CD4-positive, alpha-beta T cell treated with Interleukin-4 for 4 hours (primary cell): ENCODE measurements around the gene KLHL17.

Experiments
- DNase-seq: peaks from one replicate; pipeline ENCODE4 v3.0.0-alpha.2; 2020

KLHL17 gene

DNA sequence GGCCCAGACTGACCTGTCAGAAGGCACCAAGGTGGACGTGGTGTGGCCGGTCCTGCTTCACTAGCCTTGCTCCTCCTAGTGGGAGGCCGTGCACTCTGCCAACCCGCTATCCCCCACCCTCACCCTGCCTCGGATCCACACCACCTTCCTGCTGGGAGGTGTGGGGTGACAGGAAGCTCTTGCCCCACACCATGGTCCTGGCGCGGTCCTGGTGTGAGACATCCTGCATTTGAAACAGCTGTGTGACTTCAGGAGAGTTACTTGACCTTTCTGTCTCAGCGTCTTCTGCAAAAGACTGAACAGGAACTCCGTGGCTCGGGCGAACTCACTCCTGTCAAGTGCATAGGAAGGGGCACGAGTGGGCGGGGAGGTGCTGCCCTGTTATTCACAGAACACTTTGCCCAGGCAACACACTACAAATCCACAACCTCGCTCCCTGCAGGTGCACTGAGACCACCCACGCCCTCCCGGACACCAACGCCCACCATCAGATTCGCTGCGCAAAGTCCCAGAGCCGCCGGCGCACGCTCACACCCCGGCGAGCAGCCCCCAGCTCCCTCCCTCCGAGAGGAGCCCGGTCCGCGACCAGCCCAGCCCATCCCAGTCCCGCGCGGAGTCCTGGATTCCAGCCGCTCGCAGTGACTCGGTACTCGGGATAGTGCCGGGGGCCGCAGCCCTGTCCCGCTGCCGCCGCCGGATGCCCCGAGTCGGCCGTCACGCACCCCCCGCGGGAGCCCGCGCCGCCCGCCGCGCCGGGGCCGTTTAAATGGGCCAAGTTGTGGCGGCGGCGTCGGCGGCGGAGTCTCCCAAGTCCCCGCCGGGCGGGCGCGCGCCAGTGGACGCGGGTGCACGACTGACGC, 37.0 kb upstream of the KLHL17 start, which contains the start of gene SAMD11:
SAMD11 (plus strand) TSS at position 793 of the 860 bp plus-strand sequence. CDS start 509 bp downstream, outside the sequence.
- DNase-seq = peak; percentile 61

DNA sequence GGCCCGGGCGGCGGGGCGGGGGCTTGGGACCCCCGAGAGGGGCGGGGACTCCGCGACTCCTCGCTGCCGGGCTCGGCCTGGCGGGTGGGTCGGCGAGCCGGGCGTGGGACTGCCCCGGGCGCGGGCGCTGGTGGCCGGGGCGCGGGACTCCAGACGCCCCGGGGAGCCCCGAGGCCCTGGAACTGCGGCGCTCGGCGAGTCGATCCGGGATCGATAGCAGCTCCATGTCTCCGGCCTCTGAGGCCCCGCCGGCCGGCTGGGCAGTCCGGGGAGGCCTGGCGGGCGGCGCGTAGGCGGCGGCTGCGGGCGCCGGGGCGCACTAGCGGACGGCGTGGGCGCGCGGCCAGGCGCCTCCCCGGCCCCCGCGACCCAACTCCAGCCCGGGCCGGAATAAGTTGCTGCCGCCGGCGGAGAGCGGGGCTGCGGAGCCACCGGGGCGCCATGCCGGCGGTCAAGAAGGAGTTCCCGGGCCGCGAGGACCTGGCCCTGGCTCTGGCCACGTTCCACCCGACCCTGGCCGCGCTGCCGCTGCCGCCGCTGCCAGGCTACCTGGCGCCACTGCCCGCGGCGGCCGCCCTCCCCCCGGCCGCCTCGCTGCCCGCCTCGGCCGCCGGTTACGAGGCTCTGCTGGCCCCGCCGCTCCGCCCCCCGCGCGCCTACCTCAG, 36.3 kb upstream of the KLHL17 start:
- DNase-seq = no peak

DNA sequence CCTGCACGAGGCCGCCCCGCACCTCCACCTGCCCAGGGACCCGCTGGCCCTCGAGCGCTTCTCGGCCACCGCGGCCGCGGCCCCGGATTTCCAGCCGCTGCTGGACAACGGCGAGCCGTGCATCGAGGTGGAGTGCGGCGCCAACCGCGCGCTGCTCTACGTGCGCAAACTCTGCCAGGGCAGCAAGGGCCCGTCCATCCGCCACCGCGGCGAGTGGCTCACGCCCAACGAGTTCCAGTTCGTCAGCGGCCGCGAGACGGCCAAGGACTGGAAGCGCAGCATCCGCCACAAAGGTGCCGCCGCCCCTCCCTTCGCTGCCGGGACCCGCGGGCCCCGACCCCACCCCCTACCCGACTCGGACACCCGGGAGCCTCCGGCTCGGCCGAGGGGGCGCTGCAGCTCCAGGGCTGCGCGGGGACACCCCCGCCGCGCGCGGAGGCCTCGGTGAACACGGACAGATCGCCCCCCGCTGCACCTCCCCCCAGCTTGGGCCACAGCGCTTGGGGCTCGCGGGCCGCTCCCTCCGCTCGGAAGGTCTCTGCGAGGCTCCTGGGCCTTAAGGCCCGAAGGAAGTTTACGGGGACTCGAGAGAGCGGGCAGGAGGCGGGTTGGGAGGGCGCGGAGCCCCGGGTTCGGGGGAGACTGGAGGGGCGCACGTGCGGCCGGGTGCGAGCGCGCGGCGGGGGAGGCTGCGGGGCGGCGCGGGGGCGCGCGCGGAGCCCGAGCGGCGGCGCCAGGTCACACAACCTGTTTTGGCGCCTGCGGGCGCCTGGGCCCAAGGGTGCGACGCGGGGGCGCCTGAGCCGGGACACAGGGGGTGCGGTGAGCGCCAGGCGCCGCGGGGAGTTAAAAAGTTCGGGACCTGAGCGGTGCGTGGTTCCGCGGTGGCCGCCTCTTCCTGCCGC, 35.5 kb upstream of the KLHL17 start:
- DNase-seq = no peak

DNA sequence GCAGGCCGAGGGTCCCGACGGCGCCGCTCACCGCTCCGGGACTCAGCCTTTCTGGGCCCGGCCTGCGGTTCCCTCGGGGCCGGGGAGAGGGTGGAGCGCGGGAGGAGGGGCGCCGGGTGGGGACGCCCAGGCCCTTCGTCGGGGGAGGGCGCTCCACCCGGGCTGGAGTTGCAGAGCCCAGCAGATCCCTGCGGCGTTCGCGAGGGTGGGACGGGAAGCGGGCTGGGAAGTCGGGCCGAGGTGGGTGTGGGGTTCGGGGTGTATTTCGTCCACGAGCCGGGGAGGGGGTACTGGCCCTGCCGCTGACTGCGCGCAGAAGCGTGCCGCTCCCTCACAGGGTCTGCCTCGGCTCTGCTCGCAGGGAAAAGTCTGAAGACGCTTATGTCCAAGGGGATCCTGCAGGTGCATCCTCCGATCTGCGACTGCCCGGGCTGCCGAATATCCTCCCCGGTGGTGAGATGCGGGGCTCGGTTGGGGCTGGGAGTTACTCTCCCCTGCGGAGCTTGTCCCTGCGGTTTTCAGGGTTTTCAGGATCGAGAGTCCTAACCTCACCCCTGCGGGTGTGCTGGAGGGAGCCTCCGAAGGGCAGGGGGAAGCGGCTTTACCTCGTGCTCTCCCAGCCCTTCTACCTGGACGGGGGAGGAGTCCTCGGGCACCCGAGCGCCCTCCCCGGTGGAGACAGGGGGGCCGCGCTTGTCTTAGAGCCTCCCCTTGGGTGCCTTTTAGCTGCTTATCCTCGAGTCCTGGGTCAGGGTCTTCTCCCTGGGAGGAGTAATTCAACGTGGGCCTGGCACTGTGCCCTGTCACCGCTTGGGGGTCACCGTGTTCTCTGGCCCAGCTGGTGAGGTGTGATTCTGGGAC, 34.6 kb upstream of the KLHL17 start:
- DNase-seq = no peak

DNA sequence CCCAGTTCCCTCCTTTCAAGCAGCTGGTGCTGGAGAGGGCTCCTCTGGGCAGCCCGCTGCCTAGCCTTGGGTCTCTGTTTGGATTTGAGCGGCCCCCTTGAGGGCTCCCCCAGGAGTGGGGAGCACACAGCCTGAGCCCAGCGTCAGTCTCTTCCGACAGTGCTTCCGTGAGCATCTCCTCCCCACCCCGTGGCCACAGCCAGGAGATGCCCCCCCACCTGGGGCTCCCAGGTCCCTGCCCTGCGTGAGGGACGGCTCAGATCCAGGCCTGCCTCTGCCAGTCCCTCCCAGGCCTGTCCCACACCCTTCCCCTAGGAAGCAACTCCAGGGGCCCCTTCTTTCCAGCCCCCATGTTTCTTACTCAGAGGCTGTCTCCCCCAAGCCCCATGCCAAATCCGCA, 33.1 kb upstream of the KLHL17 start:
- no peak for DNase-seq

DNA sequence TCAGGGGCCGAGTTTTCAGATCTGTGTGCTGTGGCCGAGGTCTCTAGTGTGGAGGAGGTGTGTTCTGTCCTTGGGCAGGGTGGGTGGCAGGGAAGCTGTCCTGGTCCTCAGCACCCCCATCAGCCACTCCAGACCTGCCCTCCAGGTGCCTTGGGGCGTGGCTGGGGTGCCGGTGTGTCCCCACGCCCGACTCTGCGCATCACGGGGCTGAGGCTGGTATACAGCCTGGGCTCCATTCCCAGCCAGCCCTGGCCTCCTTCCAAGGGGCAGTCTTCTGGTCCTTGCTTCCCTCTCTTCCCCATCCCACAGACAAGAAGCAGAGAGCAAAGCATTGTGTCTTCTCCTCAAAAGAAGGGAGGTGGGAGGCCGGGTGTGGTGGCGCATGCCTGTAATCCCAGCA, 32.6 kb upstream of the KLHL17 start:
- DNase-seq = no peak

DNA sequence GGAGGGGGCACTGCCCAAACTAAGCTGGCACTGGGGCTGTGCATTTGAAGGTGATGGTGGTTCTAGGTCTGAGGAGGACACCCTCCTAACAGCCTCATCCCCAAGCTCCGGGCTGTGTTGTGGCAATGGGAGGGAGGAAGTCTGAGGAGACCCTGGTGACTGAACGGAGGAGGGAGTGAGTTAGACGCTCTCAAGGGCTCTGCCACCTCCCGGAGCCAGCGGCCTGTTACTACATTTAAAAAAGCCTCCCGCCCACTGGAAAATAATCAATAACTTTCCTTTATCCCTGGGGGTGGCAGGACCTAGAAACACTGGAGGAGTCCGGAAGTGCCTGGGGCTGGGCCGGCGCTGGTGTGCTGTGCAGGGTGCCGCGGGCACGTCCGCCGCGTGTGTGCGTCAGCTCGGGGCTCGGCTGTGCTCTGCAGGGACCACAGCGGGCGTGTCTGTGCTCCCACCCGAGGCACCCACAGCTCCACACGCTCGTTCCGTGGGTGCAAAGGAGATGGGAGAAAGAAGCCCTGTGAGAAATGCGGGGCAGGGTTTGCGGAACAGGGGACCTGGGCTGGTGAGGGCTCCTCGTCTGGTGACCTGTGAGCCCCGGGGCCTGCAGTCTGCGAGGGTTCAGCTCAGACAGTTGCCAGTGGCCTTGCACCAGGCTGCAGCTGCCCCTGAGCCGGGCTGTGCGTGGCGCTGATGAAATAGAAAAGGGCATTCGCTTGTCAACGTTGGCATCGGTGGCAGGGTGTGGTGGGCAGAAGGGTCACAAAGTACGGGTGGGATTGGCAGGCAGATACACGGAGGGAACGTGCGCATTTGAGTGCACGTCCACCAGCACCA, 31.3 kb upstream of the KLHL17 start:
- DNase-seq = no peak

DNA sequence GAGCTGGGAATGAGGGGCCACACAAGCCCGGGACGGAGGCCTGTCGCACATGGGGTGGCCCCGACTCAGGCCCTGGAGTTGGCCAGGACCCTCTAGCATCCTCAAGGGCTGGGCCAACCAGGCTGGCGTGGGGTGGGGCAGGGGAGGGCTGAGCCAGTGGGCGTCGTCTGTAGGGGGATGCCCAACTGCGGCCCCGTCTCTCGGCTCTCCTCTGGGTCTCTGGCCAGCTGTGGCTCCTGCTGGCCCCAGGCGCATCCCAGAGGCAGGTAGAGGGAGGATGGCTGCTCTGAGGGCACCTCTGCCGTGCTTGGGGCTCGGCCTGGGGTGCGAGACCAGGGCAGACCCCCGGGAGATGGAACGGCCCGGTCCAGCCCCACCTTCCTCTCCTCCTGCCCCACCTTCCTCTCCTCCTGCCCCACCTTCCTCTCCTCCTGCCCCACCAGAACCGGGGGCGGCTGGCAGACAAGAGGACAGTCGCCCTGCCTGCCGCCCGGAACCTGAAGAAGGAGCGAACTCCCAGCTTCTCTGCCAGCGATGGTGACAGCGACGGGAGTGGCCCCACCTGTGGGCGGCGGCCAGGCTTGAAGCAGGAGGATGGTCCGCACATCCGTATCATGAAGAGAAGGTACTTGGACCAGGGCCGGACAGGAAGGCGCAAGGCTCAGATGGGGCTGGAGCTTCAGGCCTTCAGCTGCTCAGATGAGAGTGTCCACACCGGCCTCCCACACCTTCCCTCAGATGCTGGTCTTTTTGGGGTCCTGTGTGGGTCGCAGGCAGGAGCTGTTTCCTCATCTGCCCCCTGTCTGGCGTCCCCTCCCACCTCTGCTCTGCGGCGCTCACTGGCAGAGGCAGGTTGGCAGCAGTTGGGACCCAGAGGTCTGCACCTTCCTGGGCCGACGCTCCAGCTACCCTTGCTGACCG, 30.4 kb upstream of the KLHL17 start:
- DNase-seq = no peak

DNA sequence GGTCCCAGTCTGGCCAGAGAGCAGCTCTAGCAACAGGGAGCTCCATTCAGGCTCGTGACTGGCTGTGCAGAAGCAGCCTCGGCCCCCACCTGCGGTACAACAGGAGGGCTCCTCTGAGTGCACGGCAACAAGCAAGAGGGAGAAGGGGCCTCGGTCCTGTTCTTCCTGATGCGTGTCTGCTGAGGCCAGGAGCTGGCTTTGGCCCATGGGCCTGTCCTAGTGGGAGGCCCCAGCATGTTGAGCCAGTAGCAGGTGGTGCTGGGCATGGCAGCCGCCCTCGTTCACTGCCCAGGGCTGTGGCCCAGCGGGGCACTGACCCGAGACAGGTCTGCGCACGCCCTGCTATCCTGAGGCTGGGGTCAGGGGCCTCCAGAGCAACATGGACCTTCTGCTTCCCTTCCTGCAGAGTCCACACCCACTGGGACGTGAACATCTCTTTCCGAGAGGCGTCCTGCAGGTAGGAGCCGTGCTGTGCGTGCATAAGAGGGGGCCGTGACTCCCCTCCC, 29.7 kb upstream of the KLHL17 start:
- no peak for DNase-seq

DNA sequence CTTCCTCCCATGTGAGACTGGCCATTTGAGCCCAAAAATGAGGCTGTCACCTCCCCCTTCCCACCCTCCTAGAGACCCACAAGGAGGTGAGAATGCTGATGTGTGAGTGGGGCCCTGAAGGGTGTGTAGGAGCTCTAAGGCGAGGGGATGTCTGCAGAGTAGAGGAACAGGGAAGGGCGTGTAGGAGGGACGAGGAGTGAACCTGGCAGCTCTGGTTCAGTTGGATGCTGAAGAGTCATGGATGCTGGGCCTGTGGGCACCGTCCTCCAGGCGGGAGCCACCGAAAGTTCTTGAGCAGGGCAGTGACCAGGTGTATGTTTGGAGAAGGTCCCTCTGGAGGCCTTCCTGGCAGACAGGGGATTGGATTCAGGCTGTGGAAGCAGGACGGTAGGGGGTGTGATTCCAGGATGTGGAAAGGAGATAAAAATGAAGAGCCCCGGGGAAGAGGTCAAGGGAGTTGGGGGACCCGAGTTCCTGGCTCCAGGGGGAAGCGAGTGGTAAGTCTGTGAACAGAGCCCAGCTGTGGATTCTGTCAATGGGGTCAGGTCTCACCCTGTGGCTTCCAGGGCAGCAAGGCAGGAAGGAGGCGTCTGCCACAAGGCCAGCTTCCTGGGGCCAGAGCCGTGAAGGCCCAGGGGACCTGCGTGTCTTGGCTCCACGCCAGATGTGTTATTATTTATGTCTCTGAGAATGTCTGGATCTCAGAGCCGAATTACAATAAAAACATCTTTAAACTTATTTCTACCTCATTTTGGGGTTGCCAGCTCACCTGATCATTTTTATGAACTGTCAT, 28.8 kb upstream of the KLHL17 start:
- no peak for DNase-seq

DNA sequence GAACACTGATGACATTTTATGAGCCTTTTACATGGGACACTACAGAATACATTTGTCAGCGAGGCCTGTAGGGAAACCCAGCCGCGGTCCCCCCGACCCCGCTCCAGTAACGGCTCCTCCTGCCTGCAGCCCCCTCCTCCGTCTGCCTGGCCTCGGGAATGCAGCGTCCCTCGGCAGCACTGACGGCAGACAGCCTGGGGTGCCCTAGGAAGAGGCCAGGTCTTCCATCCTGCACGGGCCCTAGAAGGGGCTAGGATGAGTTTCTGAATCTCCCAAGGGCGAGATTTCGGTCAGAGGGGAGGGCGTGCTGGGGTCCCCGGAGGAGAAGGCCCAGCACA, 28.2 kb upstream of the KLHL17 start:
- no peak for DNase-seq

DNA sequence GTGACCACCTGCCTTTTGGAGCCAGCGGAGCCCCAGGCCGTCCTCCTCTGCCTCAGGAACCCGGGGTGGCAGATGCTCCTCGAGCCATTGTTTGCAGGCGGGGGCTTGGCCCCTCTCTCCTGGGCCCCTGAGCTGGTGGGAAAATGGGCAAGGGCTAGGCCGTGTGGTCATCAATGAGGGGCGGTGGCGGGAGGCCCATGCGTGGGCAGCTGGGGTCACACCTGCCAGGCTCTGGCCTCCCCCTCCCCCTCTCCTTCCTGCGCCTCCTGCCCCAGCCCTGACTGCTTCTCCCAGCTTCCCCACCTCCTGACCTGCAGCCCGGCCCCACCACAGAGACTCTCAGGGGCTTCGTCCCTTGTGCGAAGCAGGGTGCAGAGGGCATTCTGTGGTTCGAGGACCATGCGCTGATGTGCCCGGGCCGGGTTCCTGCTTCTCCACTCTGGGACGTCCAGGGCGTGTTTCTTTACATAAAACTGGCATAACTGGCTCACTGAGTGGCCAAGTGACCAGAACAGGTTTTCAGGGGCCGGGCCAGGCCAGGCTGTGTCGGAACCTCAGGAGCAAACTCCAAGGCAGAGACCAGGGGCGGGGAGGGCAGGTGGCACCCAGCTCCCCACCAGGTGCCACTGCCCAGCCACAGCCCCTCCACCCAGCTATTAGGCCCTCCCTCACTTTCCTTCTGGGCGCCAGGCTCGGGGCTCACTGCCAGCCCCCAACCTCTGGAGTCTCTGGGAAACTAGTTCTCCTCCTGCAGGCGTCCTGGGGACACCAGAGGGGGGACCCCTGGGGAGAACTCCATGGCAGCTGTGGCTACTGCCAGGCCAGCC, 27.4 kb upstream of the KLHL17 start:
- DNase-seq = no peak

DNA sequence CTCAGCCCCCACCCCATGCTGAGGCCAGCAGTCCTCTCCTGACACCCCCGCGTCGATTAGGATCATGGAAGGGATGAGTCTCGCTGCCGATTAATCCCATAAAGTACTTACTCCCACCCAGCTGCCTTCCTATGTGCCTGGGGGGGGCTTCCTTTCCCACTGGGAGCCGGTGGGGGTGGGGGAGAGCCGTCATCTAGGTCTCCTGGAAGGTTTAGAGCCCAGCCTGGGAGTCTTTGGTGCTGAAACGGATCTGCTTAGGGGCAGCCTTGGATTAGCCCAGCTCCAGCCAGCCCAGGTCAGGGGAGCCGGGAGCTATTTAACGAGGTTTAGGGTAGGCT, 26.8 kb upstream of the KLHL17 start:
- no peak for DNase-seq

DNA sequence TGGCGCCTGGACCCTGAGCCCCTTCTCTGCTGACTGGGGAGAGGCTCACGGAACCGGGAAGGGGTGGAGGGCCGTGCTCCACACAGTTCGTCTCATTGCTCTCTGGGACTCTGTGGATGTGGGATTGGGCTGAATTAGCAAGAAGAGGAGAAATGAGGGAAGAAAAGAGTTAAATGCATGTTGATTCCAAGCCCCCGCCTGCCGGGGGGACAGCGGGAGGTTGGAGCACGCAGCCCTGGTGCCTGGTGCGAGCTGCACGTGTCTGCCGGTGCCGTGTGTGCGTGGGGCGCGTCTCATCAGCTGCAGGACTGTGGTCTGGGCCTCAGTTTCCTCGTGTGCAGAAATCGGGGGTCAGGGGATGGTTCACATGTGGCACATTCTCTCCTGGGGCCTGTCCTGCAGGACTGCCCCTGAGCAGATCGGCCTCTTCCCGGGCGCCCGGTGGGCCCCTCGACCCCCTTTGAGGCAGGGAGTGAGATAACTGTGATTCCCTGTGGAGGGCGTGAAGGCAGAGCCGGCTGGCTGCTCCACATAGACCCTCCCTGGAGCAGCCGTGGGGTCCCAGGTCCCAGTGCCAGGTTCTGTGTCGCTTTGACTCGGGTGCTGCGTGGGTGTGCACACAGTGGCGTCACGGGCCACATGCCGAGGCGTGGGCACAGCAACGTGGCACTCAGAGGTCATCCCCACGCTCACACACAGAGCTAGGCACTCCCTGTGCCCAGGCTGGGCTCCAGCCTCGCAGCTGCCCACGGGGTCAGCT, 25.2 kb upstream of the KLHL17 start:
- no peak for DNase-seq

DNA sequence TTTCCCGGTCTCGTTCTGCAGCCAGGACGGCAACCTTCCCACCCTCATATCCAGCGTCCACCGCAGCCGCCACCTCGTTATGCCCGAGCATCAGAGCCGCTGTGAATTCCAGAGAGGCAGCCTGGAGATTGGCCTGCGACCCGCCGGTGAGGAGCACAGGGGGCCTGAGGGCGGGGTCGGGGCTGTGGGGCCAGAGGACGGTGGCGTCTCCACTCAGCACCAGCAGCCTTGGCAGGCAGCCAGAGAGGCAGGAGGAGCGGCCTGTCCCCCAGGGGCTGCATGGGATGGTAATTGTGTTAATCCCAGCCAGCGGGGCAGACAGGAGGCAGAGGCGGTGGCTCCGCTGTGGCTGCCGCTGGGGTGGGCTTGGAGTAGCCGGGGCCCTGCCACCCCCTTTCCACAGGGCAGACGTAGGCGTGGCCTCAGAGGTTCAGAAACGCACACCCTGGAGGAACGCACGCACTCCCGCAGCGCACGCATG, 24.6 kb upstream of the KLHL17 start:
- no peak for DNase-seq

DNA sequence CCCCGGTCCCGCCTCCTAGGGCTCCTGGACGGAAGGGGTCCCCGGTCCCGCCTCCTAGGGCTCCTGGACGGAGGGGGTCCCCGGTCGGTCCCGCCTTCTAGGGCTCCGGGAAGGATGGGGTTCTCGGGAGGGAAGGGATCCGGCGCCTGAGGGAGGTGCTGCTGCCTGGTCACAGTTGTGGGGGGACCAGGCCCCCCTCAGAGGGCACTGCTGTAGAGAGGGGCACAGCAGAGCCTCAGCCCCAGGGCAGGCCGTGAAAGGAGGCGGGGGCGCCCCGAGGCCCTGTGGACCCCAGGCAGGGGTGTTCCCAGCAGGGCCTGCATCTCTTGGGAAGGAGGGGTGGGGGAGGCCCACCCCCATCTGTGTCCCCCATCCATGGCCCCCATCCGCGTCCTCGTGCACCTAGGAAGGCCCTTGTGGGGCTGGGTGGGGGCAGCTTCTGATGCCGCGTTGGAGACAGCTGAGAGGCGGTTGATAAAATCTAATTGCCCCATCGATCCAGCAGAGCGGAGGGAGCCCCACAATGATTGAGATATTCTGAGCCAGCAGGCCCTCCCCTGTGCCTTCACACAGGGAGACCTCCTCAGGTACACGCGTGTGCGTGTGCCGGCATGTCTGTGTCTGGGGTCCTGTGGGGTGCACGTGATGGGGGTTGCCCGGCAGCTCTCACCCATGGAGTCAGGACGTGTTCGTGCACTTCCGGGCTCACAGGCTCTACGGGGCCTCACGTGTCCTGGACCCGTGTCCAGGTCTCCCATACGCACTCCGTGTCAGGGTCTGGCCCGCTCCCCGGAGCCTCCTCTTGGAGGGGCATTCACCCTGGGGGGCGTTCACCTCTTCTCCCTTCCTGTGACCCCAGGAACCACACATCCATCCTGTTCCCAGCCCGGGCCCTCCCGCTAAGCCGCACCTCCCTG, 23.8 kb upstream of the KLHL17 start:
- no peak for DNase-seq
